HG03097 (cell line): ENCODE measurements around the gene ANXA7.
"Not testable (repeated sequence)": the region's sequence is repeated elsewhere in the genome, so short reads cannot be mapped to it uniquely, and the experiment has no call there.

ENCODE experiments used
- ATAC-seq: cut with Tn5 transposase; IDR thresholded peaks from one replicate; pipeline ENCODE4 v1.9.1; 2021; ENCODE audit not compliant: unreplicated experiment, low FRiP score

ANXA7 gene

GRCh38 chr10:73344269-73344668 is 69.6 kb downstream of the ANXA7 start:
- no peak for ATAC-seq

- ATAC-seq: no peak
Observed at GRCh38 chr10:73340121-73340520, 73.7 kb downstream of the ANXA7 start.

GRCh38 chr10:73339436-73339835 is 74.4 kb downstream of the ANXA7 start:
- no peak for ATAC-seq

- no peak for ATAC-seq
Observed at GRCh38 chr10:73338801-73339368, 75.0 kb downstream of the ANXA7 start.

GRCh38 chr10:73333202-73333601 is 80.7 kb downstream of the ANXA7 start:
- no peak for ATAC-seq

- no peak for ATAC-seq
Observed at GRCh38 chr10:73332379-73332778, 81.5 kb downstream of the ANXA7 start.

GRCh38 chr10:73328523-73328922 is 85.3 kb downstream of the ANXA7 start:
- not testable (repeated sequence) for ATAC-seq

GRCh38 chr10:73325290-73325689 is 88.6 kb downstream of the ANXA7 start:
- not testable (repeated sequence) for ATAC-seq
